ENCODE measurements around the gene ACCSL. TPM values are rescaled to one million over a fixed set of nuclear protein-coding genes. Genes with fewer than 3 reads are reported as not detected.

Gene ACCSL
- total RNA-seq, 1 donor from 2014 or later: not detected

DNA sequence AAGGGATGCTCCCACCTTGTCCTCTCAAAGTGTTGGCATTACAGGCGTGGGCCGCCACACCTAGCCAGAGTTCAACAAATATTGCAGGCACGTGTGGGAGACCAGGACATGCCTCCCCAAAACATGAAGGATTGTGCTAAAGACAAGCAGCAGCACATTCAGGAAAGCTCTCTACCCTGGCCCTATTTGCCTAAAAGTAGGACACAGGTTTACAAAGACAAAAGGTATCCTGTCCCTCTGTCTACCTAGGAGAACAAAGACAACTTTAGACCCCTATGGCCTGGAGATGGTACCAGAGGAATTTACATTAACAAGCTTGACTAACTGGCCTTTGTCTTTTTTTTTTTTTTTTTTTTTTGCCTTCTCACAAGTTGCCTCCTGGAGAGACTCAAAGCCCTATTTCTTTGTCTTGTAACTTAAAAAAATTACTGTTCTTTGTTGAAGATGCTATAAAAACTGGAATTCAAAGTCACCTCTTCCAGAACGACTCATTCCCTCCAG lies 17.4 kb downstream of the ACCSL start:
- DNase-seq: peak; percentile 43

- peak; percentile 90 for DNase-seq
Observed at GRCh38 chr11:44065841-44066731, 18.3 kb downstream of the ACCSL start, which contains the start of gene ACCS. TSS of gene ACCS (plus strand) at chr11:44066270. CDS start at chr11:44067628, 1,358 bp downstream.

DNA sequence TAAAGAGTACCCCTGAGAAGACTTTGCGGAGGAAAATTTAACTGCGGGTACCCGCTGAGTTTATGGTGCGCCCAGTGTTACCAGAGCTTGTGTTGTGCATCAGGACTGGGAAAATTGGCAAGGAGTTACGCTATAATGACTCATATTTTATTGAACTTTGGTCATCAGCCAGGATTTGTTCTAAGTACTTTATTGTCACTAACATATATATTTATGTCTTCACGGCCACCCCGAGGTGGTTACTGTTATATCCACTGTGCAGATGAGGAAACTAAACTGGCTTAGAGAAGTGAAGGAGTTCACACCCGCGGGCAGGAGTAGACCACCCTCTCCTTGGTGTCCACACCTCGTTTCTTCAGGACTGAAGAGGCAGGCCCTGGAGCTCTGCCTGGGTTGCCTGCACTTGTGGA lies 19.0 kb downstream of the ACCSL start:
- DNase-seq: peak; percentile 22

DNA sequence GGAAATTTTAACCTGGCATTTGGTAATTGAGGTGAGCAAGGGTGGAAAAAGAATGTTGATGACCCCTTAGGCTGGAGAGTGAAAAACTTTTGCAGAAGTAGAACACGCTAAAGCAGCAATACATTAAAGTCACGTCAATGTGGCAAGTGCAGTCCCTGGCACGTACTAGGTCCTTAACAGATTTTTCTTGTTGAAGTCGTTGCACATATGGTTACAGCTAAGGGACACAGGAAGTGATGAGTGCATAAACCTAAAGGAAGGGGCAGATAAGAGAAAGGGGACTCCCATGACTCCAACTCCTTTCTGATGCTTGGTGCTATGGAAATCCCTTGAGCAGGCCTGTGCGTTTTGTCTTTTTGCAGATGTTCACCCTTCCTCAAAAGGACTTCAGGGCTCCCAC lies 19.5 kb downstream of the ACCSL start:
- DNase-seq: no peak

GRCh38 chr11:44068180-44068579 lies 20.4 kb downstream of the ACCSL start:
- no peak for DNase-seq

GRCh38 chr11:44071157-44071556 lies 23.4 kb downstream of the ACCSL start:
- no peak for DNase-seq

GRCh38 chr11:44072757-44073658 lies 25.2 kb downstream of the ACCSL start:
- DNase-seq: no peak

- no peak for DNase-seq
Observed at GRCh38 chr11:44078794-44079193, 31.0 kb downstream of the ACCSL start.

GRCh38 chr11:44079376-44079775 lies 31.6 kb downstream of the ACCSL start:
- DNase-seq: no peak

GRCh38 chr11:44080951-44081350 lies 33.2 kb downstream of the ACCSL start:
- DNase-seq: no peak

DNA sequence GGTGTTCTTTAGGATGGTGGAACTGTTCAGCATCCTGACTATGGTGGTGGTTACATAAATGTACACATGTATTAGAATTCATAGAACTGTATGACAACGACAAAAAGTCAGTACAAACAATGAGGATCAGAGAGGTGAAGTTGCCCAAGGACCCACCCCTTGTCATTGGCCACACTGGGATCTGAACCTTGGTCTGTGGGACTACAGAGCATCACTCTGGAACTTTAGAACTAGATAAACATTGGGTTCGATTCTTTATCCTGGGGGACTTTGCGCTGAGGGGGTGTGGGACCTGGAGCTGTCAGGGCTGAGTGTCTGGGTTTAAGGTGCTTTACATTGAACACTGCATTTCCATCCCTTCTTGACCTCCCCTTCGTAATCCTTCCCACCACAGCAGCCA lies 34.9 kb downstream of the ACCSL start:
- no peak for DNase-seq

DNA sequence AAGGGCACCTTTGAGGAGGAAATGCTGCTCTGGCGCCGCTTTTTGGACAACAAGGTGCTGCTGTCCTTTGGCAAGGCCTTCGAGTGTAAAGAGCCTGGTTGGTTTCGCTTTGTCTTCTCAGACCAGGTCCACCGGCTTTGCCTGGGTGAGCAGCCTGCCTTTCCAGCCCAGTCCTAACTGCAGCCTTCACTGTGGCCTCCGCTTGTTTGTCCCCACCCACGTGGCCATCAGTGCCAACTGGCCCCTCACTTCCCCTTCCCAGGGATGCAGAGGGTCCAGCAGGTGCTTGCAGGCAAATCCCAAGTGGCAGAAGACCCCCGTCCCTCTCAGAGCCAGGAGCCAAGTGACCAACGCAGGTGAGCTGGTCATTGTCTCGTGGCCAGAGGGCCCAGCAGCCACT lies 35.7 kb downstream of the ACCSL start:
- no peak for DNase-seq

GRCh38 chr11:44083906-44084305 lies 36.1 kb downstream of the ACCSL start:
- DNase-seq: no peak

DNA sequence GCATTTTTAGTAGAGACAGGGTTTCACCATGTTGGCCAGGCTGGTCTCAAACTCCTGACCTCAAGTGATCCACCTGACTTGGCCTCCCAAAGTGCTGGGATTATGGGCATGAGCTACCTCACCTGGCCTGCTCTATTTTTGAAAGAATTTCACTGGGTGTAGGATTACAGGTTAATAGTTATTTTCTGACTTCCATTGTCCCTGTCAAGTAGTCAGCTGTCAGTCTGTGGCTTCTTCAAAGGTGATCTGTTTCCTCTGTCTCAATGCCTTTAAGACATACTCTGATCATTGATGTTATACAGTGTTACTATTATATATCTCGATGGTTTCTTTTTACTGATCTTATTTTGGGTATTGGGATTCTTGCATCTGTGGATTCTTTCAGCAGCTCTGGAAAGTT lies 37.5 kb downstream of the ACCSL start:
- DNase-seq: no peak

- no peak for DNase-seq
Observed at GRCh38 chr11:44088377-44088776, 40.6 kb downstream of the ACCSL start.

DNA sequence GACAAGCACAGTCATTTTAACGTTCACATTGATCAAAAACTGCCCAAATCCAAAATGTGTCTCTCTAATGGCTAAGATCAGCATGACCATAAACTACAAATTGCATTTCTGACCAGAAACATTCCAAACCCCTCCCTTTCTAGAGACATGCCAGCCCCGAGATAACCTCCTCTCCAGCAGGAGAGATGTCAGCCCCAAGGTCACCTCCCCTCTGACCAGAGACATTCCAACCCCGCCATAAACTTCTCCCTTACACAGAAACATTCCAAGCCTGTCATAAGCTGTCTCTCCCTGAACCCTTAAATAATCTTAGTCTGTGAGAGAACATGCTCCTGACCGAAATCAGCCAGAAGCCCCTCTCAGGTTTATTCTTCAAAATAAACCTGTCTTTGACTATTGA lies 41.1 kb downstream of the ACCSL start:
- DNase-seq: no peak

DNA sequence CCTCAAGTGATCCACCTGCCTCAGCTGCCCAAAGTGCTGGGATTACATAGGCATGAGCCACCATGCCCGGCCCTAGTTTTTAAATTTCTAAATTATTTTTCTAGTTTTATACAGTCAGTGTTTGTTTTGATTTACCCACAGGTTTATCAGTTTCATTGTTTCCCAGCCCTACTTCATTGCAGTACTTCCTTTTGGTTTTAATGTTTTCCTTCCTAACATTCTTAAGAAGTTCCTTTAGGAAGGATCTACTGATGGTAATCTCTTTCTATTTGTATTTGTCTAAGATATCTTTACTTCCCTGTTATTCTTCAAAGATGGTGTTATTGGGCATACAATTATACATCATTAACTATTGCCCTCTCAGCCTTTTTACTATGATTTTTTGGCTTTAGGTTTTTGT lies 42.8 kb downstream of the ACCSL start:
- no peak for DNase-seq

- DNase-seq: peak; percentile 57
Observed at GRCh38 chr11:44094260-44094868, 46.6 kb downstream of the ACCSL start.

DNA sequence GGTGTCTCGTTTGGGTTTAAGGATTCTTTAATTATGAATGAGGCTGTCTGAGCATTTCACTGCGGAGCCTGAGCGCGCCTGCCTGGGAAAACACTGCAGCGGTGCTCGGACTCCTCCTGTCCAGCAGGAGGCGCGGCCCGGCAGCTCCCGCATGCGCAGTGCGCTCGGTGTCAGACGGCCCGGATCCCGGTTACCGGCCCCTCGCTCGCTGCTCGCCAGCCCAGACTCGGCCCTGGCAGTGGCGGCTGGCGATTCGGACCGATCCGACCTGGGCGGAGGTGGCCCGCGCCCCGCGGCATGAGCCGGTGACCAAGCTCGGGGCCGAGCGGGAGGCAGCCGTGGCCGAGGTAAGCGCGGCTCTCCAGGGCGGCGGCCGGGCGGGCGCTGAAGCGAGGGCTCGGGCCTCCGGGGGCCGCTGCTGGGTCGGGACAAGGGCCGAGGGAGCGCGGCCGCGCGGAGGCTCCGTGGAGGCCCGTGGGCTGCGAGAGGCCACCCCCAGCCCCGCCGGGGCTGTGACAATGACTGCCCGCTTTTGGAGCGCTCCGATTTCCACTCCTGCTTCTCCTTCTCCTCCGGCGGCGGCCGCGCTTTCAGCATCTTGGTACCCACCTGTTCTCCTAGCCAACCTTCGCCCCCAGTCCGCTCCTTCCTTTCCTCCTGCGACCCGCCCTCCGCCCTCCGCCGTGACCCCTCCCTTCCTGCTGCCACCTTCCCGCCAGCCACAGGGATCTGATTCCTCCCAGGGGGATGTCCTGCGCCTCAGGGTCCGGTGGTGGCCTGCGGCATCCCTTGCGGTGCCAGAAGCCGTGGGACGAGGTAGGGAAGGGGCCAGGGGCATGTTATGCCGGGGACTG lies 48.0 kb downstream of the ACCSL start, which contains the start of gene EXT2:
EXT2 (plus strand) TSS at position 173 of the 854 bp plus-strand sequence. CDS start 12,035 bp downstream, outside the sequence.
- DNase-seq: peak; percentile 54

GRCh38 chr11:44096360-44097185 lies 48.8 kb downstream of the ACCSL start:
- DNase-seq: no peak
